Renal cortex interstitium (tissue), 11 donors: ENCODE data around the gene TBC1D1. TPM values are rescaled to one million over a fixed set of nuclear protein-coding genes. Genes with fewer than 3 reads are reported as not detected.
A peak's percentile ranks its signal among the peaks of the same experiment; 100 is the strongest.

Experiments
- DNase-seq, 11 donors: peaks; one replicate each; pipeline ENCODE4 v3.0.0-alpha.2; 2013; ENCODE audit warnings: low read depth in 9 of 11, low spot score in 4 of 11; ENCODE audit errors: extremely low read depth in 1 of 11
- polyA plus RNA-seq, 3 donors: library from polyadenylated mRNA; unstranded; fragments of 120-200 nt; gene quantifications; one replicate each; pipeline ENCODE4 v1.2.1, GENCODE V29; 2013; ENCODE audit not compliant: insufficient read length in 3 of 3

Gene TBC1D1
- polyA plus RNA-seq, 3 donors = 187 to 195 (median 194) TPM

- peak; percentile 52 to 85 (median 77) for DNase-seq
Measured at GRCh38 chr4:38179690-38180377, 288.9 kb downstream of the TBC1D1 start.

- DNase-seq = no peak
Measured at GRCh38 chr4:38180456-38180855, 289.6 kb downstream of the TBC1D1 start.

- DNase-seq = no peak
Measured at GRCh38 chr4:38181286-38181685, 290.4 kb downstream of the TBC1D1 start.

GRCh38 chr4:38182334-38182998 lies 291.6 kb downstream of the TBC1D1 start:
- DNase-seq = no peak

GRCh38 chr4:38184404-38184803 lies 293.5 kb downstream of the TBC1D1 start:
- DNase-seq = no peak

- no peak for DNase-seq
Measured at GRCh38 chr4:38185406-38186144, 294.7 kb downstream of the TBC1D1 start.

GRCh38 chr4:38188136-38188535 lies 297.3 kb downstream of the TBC1D1 start:
- DNase-seq = no peak

GRCh38 chr4:38188631-38189101 lies 297.8 kb downstream of the TBC1D1 start:
- no peak for DNase-seq

Other genes starting within 250 kb of the TBC1D1 start
- gene RELL1, start 204.7 kb upstream of the TBC1D1 start, polyA plus RNA-seq = 1 to 10 TPM; 8.5 to 10.0 (median 9.8) TPM
- gene PGM2, start 64.4 kb upstream of the TBC1D1 start, polyA plus RNA-seq = 10 to 100 TPM; 33.3 to 37.6 (median 37.1) TPM
- not detected for gene PTTG2, start 69.3 kb downstream of the TBC1D1 start, polyA plus RNA-seq